ENCODE measurements around the gene DYNC2LI1.

DYNC2LI1 gene

GRCh38 chr2:43824951-43825493 is 51.2 kb downstream of the DYNC2LI1 start:
- Histone ChIP-seq H4K20me1 (ENCODE audit: insufficient read depth) (no peaks in the 10 kb centered on the region), H3K27me3 (ENCODE audit: insufficient read depth, low read depth) (no peaks in the 10 kb centered on the region), H3K4me1 (ENCODE audit: low read depth, poor library complexity, severe bottlenecking) (no peaks in the 10 kb centered on the region), H3K36me3 (ENCODE audit: insufficient read depth) (no peaks in the 10 kb centered on the region), H3K79me2 (ENCODE audit: insufficient read depth, low read depth) (no peaks in the 10 kb centered on the region), H2AFZ (ENCODE audit: low read depth) (no peak overlapping the region), H3K9ac (no peak overlapping the region), H3K4me3 (IDR thresholded peaks at IDR 0.05; ENCODE audit: insufficient read depth, low read depth, low read length) (no peak overlapping the region), H3K4me2 (no peak overlapping the region), H3K27ac (no peak overlapping the region)
- TF ChIP-seq CTCF (conservative IDR thresholded peaks at IDR 0.05; ENCODE audit: low read depth, low read length) = no peak

DNA sequence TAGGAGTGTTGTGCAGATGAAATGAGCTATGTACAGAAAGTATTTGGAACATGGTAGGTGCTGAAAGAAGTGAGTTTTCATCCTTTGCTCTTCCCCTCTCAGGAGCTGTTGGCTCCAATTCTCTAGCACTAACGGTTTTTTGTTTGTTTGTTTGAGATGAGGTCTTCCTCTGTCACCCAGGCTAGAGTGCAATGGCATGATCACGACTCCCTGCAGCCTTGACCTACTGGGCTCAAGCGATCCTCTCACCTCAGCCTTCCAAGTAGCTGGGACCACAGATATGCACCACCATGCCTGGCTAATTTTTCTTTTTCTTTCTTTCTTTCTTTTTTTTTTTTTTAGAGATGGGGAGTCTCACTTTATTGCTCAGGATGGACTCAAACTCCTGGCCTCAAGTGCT is 52.0 kb downstream of the DYNC2LI1 start:
- H3K27me3 ChIP-seq (ENCODE audit: insufficient read depth, low read depth) = no peaks in the 10 kb centered on the region
- no peak overlapping the region for H3K4me3 ChIP-seq (IDR thresholded peaks at IDR 0.05; ENCODE audit: insufficient read depth, low read depth, low read length)
- H3K79me2 ChIP-seq (ENCODE audit: insufficient read depth, low read depth) = no peaks in the 10 kb centered on the region

DNA sequence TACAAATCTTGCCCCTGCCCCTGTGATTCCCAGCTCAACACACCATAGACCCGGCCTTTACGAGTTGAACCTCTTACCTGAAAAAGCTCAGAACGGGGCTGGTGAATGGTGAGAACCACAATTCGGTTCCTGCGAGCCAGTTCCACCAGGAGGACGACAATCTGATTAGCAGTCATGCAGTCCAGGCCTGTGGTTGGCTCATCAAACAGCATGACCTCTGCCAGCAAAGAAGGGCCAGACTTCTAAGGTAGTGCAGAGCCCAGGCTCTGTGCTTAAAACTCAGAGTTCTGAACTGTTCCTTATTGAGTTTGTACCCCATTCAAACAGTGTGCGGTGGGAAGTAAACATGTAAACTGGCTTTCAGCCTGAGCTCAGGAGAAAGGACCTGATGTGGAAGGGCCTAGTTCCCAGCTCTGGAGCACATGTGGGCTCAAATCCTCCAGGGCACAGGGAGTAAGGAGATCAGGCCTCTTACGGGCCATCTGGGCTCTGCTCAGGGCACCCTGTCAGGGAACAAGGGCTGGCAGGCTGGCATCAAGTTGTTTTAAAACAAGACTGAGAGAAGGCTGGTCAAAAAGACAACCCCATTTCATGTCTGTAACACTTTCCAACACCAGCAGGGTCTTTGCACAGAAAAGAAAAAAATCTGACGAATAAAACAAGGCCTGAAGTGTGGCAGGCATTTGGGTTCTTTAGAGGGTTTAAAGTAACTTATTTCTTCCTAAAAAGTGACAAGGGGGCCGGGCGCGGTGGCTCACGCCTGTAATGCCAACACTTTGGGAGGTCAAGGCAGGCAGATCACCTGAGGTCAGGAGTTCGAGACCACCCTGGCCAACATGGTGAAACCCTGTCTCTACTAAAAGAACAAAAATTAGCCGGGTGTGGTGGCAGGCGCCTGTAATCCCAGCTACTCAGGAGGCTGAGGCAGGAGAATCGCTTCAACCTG is 52.7 kb downstream of the DYNC2LI1 start:
- Histone ChIP-seq H3K36me3 (ENCODE audit: insufficient read depth) (no peaks in the 10 kb centered on the region), H3K27ac (no peak overlapping the region), H3K4me3 (IDR thresholded peaks at IDR 0.05; ENCODE audit: insufficient read depth, low read depth, low read length) (no peak overlapping the region), H3K9ac (no peak overlapping the region), H4K20me1 (ENCODE audit: insufficient read depth) (no peaks in the 10 kb centered on the region), H3K27me3 (ENCODE audit: insufficient read depth, low read depth) (no peaks in the 10 kb centered on the region), H3K79me2 (ENCODE audit: insufficient read depth, low read depth) (no peaks in the 10 kb centered on the region), H3K4me2 (no peak overlapping the region), H2AFZ (ENCODE audit: low read depth) (no peak overlapping the region), H3K4me1 (ENCODE audit: low read depth, poor library complexity, severe bottlenecking) (no peaks in the 10 kb centered on the region)
- no peak for TF ChIP-seq CTCF (conservative IDR thresholded peaks at IDR 0.05; ENCODE audit: low read depth, low read length)

More for the DNA sequence above, 52.0 kb downstream of the DYNC2LI1 start:
- Histone ChIP-seq H3K36me3 (ENCODE audit: insufficient read depth) (no peaks in the 10 kb centered on the region), H3K9ac (no peak overlapping the region), H4K20me1 (ENCODE audit: insufficient read depth) (no peaks in the 10 kb centered on the region), H2AFZ (ENCODE audit: low read depth) (no peak overlapping the region), H3K4me2 (no peak overlapping the region), H3K27ac (no peak overlapping the region), H3K4me1 (ENCODE audit: low read depth, poor library complexity, severe bottlenecking) (no peaks in the 10 kb centered on the region)
- TF ChIP-seq CTCF (conservative IDR thresholded peaks at IDR 0.05; ENCODE audit: low read depth, low read length) = no peak

DNA sequence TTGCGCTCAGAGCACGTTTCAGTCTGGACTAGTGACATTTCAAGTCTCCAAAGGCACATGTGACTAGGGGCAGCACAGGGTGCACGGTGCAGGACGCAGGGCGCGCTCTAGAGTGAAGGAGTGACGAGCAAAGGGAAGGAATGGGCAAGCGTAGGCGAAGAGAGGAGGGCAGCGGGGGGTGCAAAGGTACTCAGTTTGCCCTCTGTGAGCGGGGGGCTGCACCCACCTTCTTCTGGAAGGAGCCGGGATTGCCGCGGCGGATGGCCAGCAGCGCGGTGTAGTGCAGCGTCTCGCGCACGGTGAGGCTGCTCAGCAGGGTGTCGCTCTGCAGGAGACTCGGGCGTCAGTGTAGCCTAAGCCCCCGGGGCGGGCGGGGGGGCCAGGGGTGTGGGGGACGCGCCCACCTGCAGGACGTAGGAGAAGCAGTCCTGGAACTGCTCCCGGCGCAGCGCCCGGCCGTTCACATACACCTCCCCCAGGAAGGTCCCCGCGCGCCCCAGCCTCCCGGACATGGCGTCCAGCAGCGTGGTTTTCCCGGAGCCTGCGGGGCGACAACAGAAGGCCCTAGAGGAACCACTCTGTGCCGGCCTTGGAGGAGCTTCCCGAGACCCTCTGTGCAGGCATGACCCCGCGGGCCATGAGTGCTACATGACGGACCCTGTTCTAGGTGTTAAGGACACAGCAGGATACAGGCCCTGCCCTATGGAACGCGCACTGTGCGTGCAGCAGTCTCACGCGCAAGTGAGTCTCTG is 57.9 kb downstream of the DYNC2LI1 start:
- Histone ChIP-seq H3K36me3 (ENCODE audit: insufficient read depth) (no peaks in the 10 kb centered on the region), H3K9ac (no peak overlapping the region), H3K4me3 (IDR thresholded peaks at IDR 0.05; ENCODE audit: insufficient read depth, low read depth, low read length) (no peak overlapping the region), H3K27ac (no peak overlapping the region), H3K4me2 (no peak overlapping the region), H3K4me1 (ENCODE audit: low read depth, poor library complexity, severe bottlenecking) (no peaks in the 10 kb centered on the region), H3K27me3 (ENCODE audit: insufficient read depth, low read depth) (no peaks in the 10 kb centered on the region), H2AFZ (ENCODE audit: low read depth) (no peak overlapping the region), H3K79me2 (ENCODE audit: insufficient read depth, low read depth) (no peaks in the 10 kb centered on the region), H4K20me1 (ENCODE audit: insufficient read depth) (no peaks in the 10 kb centered on the region)
- TF ChIP-seq CTCF (conservative IDR thresholded peaks at IDR 0.05; ENCODE audit: low read depth, low read length) = no peak

Data from KMS-11 (cell line).